ENCODE results near the gene NHEJ1.

NHEJ1 gene

GRCh38 chr2:219163156-219163555 lies 2.5 kb upstream of the NHEJ1 start:
- Histone ChIP-seq H3K27me3 (replicated peaks) (no peaks in the 10 kb centered on the region), H3K4me3 (ENCODE audit: low read depth, low read length) (no peak overlapping the region), H3K27ac (no peak overlapping the region), H3K36me3 (replicated peaks) (no peaks in the 10 kb centered on the region)
- in situ Hi-C loops (cut with HindIII; ENCODE audit: low pct_ligation_motif_present, low sequenced_read_pairs), result no loop called here
- DNase-seq, result no peak
- no peak for TF ChIP-seq CTCF (IDR thresholded peaks at IDR 0.05; ENCODE audit: low read depth, low read length, missing control alignments)

GRCh38 chr2:219161097-219161496 lies 482 bp upstream of the NHEJ1 start:
- in situ Hi-C loops (cut with HindIII; ENCODE audit: low pct_ligation_motif_present, low sequenced_read_pairs), result no loop called here
- H3K4me3 ChIP-seq (ENCODE audit: low read depth, low read length), result peak overlapping the region; percentile 84
- H3K27ac ChIP-seq, result no peak overlapping the region
- no peak for TF ChIP-seq CTCF (IDR thresholded peaks at IDR 0.05; ENCODE audit: low read depth, low read length, missing control alignments)
- no peak for DNase-seq
- peaks cover 3% of the 10 kb centered on the region for H3K36me3 ChIP-seq (replicated peaks)
- no peaks in the 10 kb centered on the region for H3K27me3 ChIP-seq (replicated peaks)

- H3K27ac ChIP-seq, result no peak overlapping the region
- H3K27me3 ChIP-seq (replicated peaks), result no peaks in the 10 kb centered on the region
- DNase-seq, result no peak
- peak overlapping the region; percentile 84 for H3K4me3 ChIP-seq (ENCODE audit: low read depth, low read length)
- TF ChIP-seq CTCF (IDR thresholded peaks at IDR 0.05; ENCODE audit: low read depth, low read length, missing control alignments), result no peak
- in situ Hi-C loops (cut with HindIII; ENCODE audit: low pct_ligation_motif_present, low sequenced_read_pairs), result no loop called here
- peaks cover 3% of the 10 kb centered on the region for H3K36me3 ChIP-seq (replicated peaks)
These were observed 837 bp downstream of the NHEJ1 start for GRCh38 chr2:219159771-219160185.

GRCh38 chr2:219158586-219158985 lies 2.0 kb downstream of the NHEJ1 start:
- no peak for TF ChIP-seq CTCF (IDR thresholded peaks at IDR 0.05; ENCODE audit: low read depth, low read length, missing control alignments)
- Histone ChIP-seq H3K27me3 (replicated peaks) (no peaks in the 10 kb centered on the region), H3K4me3 (ENCODE audit: low read depth, low read length) (no peak overlapping the region), H3K36me3 (replicated peaks) (peaks cover 3% of the 10 kb centered on the region), H3K27ac (no peak overlapping the region)
- in situ Hi-C loops (cut with HindIII; ENCODE audit: low pct_ligation_motif_present, low sequenced_read_pairs), result no loop called here
- no peak for DNase-seq

- in situ Hi-C loops (cut with HindIII; ENCODE audit: low pct_ligation_motif_present, low sequenced_read_pairs), result no loop called here
- no peak for DNase-seq
- Histone ChIP-seq H3K27ac (no peak overlapping the region), H3K27me3 (replicated peaks) (no peaks in the 10 kb centered on the region), H3K36me3 (replicated peaks) (peaks cover 3% of the 10 kb centered on the region), H3K4me3 (ENCODE audit: low read depth, low read length) (no peak overlapping the region)
- no peak for TF ChIP-seq CTCF (IDR thresholded peaks at IDR 0.05; ENCODE audit: low read depth, low read length, missing control alignments)
These were observed 2.6 kb downstream of the NHEJ1 start for GRCh38 chr2:219158025-219158424.

GRCh38 chr2:219157396-219157795 lies 3.2 kb downstream of the NHEJ1 start:
- Histone ChIP-seq H3K36me3 (replicated peaks) (peaks cover 3% of the 10 kb centered on the region), H3K4me3 (ENCODE audit: low read depth, low read length) (no peak overlapping the region), H3K27me3 (replicated peaks) (no peaks in the 10 kb centered on the region), H3K27ac (no peak overlapping the region)
- DNase-seq, result no peak
- no peak for TF ChIP-seq CTCF (IDR thresholded peaks at IDR 0.05; ENCODE audit: low read depth, low read length, missing control alignments)
- in situ Hi-C loops (cut with HindIII; ENCODE audit: low pct_ligation_motif_present, low sequenced_read_pairs), result no loop called here

Data from brain microvascular endothelial cell (primary cell).